HepG2 (cell line): ENCODE results near the gene DENND4B.

Experiments
- CTCF ChIP-seq: sonication (generic); formaldehyde crosslinking; IDR thresholded peaks from 2 replicates; pipeline ENCODE4 v1.5.0; 2020; ENCODE audit warnings: mild to moderate bottlenecking, missing genetic modification reagents, moderate library complexity
- JUNB ChIP-seq: sonication (generic); formaldehyde crosslinking; IDR thresholded peaks from 2 replicates; pipeline ENCODE4 v1.8.0; 2022; ENCODE audit warnings: missing genetic modification reagents, mild to moderate bottlenecking, borderline replicate concordance
- MXI1 ChIP-seq: IDR thresholded peaks from 3 replicates; pipeline ENCODE4 v1.6.1; 2012; ENCODE audit warnings: low read depth, low read length, inconsistent platforms, borderline replicate concordance
- MYNN ChIP-seq: sonication (generic); formaldehyde crosslinking; IDR thresholded peaks from 2 replicates; pipeline ENCODE4 v1.4.0; 2020; ENCODE audit warnings: mild to moderate bottlenecking, low read depth, missing genetic modification reagents
- NFAT5 ChIP-seq: sonication (generic); formaldehyde crosslinking; IDR thresholded peaks from 2 replicates; pipeline ENCODE4 v1.4.0; 2020; ENCODE audit warnings: missing genetic modification reagents
- TAF1 ChIP-seq: sonication (generic); formaldehyde crosslinking; IDR thresholded peaks from 2 replicates; pipeline ENCODE4 v1.4.0; 2020; ENCODE audit warnings: missing genetic modification reagents
- ZBTB7A ChIP-seq: sonication (generic); formaldehyde crosslinking; IDR thresholded peaks from 2 replicates; pipeline ENCODE4 v1.8.0; 2022; ENCODE audit warnings: mild to moderate bottlenecking, missing genetic modification reagents
- ZNF317 ChIP-seq: sonication (generic); formaldehyde crosslinking; IDR thresholded peaks from 2 replicates; pipeline ENCODE4 v1.5.0; 2020; ENCODE audit warnings: mild to moderate bottlenecking, missing genetic modification reagents
- ZNF567 ChIP-seq: sonication (generic); formaldehyde crosslinking; IDR thresholded peaks from 2 replicates; pipeline ENCODE4 v1.8.1; 2023; ENCODE audit warnings: mild to moderate bottlenecking, missing genetic modification reagents, borderline replicate concordance

GRCh38 chr1:153963030-153963849 lies 16.7 kb upstream of the DENND4B start, which contains the start of gene SLC39A1:
- TF ChIP-seq MXI1 (peak; percentile 60; the same call in 1 of the 3 replicates), NFAT5 (CRISPR knock-in tag) (no peak), ZNF317 (peak; percentile 28; the same call in 1 of the 2 replicates), CTCF (CRISPR knock-in tag) (no peak; the same call in 1 of the 2 replicates), TAF1 (CRISPR knock-in tag) (peak; percentile 69), JUNB (CRISPR knock-in tag) (no peak), ZBTB7A (CRISPR knock-in tag) (peak; percentile 90), ZNF567 (no peak), MYNN (no peak)
